HG02642 (cell line): Measurements from ENCODE around the gene EXOC4.

Source experiments
- ATAC-seq: cut with Tn5 transposase; IDR thresholded peaks from one replicate; pipeline ENCODE4 v1.9.1; 2021; ENCODE audit warnings: mild to moderate bottlenecking; ENCODE audit not compliant: unreplicated experiment, poor library complexity

Gene EXOC4

GRCh38 chr7:134024739-134025138 is 771.9 kb downstream of the EXOC4 start:
- ATAC-seq = no peak

GRCh38 chr7:134028853-134029252 is 776.0 kb downstream of the EXOC4 start:
- ATAC-seq = no peak

- no peak for ATAC-seq
These were observed 776.9 kb downstream of the EXOC4 start for GRCh38 chr7:134029743-134030142.

GRCh38 chr7:134030460-134030865 is 777.6 kb downstream of the EXOC4 start:
- no peak for ATAC-seq

- no peak for ATAC-seq
These were observed 779.1 kb downstream of the EXOC4 start for GRCh38 chr7:134031835-134032617.

- ATAC-seq = no peak
These were observed 781.8 kb downstream of the EXOC4 start for GRCh38 chr7:134034652-134035051.

- no peak for ATAC-seq
These were observed 785.1 kb downstream of the EXOC4 start for GRCh38 chr7:134037991-134038390.

GRCh38 chr7:134040988-134041387 is 788.1 kb downstream of the EXOC4 start:
- ATAC-seq = no peak

- no peak for ATAC-seq
These were observed 788.6 kb downstream of the EXOC4 start for GRCh38 chr7:134041477-134041876.

- no peak for ATAC-seq
These were observed 789.4 kb downstream of the EXOC4 start for GRCh38 chr7:134042307-134042706.

GRCh38 chr7:134044682-134045081 is 791.8 kb downstream of the EXOC4 start:
- ATAC-seq = no peak

GRCh38 chr7:134045716-134046115 is 792.8 kb downstream of the EXOC4 start:
- ATAC-seq = no peak

GRCh38 chr7:134046594-134047128 is 793.8 kb downstream of the EXOC4 start:
- no peak for ATAC-seq

GRCh38 chr7:134047675-134048074 is 794.8 kb downstream of the EXOC4 start:
- no peak for ATAC-seq

GRCh38 chr7:134048166-134048565 is 795.3 kb downstream of the EXOC4 start:
- ATAC-seq = no peak

GRCh38 chr7:134051020-134051419 is 798.1 kb downstream of the EXOC4 start:
- ATAC-seq = no peak

GRCh38 chr7:134056816-134057215 is 803.9 kb downstream of the EXOC4 start:
- ATAC-seq = no peak

GRCh38 chr7:134058521-134058920 is 805.6 kb downstream of the EXOC4 start:
- ATAC-seq = no peak

- no peak for ATAC-seq
These were observed 806.1 kb downstream of the EXOC4 start for GRCh38 chr7:134058980-134059379.

- ATAC-seq = no peak
These were observed 807.0 kb downstream of the EXOC4 start for GRCh38 chr7:134059921-134060320.

GRCh38 chr7:134060874-134061273 is 808.0 kb downstream of the EXOC4 start:
- no peak for ATAC-seq

- no peak for ATAC-seq
These were observed 809.6 kb downstream of the EXOC4 start for GRCh38 chr7:134062460-134062859.
